IMR-90 (cell line): Measurements from ENCODE around the gene TGFBR1. TPM values are rescaled to one million over a fixed set of nuclear protein-coding genes. Genes with fewer than 3 reads are reported as not detected.

Experiments
- ATAC-seq: fragments of 200-7000 bp; cut with Tn5 transposase; 2 replicates; pipeline ENCODE4 v1.9.1; 2020; ENCODE audit warnings: low read depth, mild to moderate bottlenecking, moderate library complexity
- BruUV-seq: library from RNA; stranded (reverse); fragments of 400-500 nt; replicated peaks from 2 replicates; lab custom pipeline; 2021; lab: Mats Ljungman, UMichigan
- CTCF ChIA-PET: fragments of 300-600 bp; formaldehyde crosslinking; extraction: SDS; loops from one replicate; lab custom pipeline; 2021; ENCODE audit warnings: antibody characterized with exemption; lab: Yijun Ruan, JAX
- POLR2A ChIA-PET: fragments of 300-600 bp; sonication (Branson Sonifier 250); formaldehyde crosslinking; loops from one replicate; lab custom pipeline; 2022; ENCODE audit warnings: antibody characterized with exemption; ENCODE audit not compliant: unreplicated experiment; lab: Charles Lee
- DNase-seq: peaks from one replicate; pipeline ENCODE4 v3.0.0; 2013
- H2AFZ ChIP-seq: replicated peaks from 2 replicates; pipeline ENCODE3; 2013; ENCODE audit warnings: low read length, mild to moderate bottlenecking; ENCODE audit not compliant: poor library complexity
- H2AK5ac ChIP-seq: 2 replicates; pipeline ENCODE4 v1.6.1; 2013; ENCODE audit warnings: low read depth, low read length, inconsistent platforms
- H2AK9ac ChIP-seq: replicated peaks from 2 replicates; pipeline ENCODE3; 2013; ENCODE audit warnings: mild to moderate bottlenecking, low read depth, low read length, moderate library complexity; ENCODE audit not compliant: poor library complexity
- H2BK120ac ChIP-seq: 2 replicates; pipeline ENCODE4 v1.6.1; 2013; ENCODE audit warnings: low read depth, low read length, inconsistent platforms
- H2BK15ac ChIP-seq: 3 replicates; pipeline ENCODE4 v1.6.1; 2013; ENCODE audit warnings: low read depth, low read length, inconsistent platforms
- H2BK20ac ChIP-seq: 2 replicates; pipeline ENCODE4 v1.6.1; 2013; ENCODE audit warnings: low read depth, mild to moderate bottlenecking, inconsistent platforms, low read length, moderate library complexity
- H2BK5ac ChIP-seq: 2 replicates; pipeline ENCODE4 v1.6.1; 2013; ENCODE audit warnings: mild to moderate bottlenecking, low read depth, low read length, inconsistent platforms; ENCODE audit not compliant: poor library complexity, severe bottlenecking
- H3K14ac ChIP-seq: replicated peaks from 2 replicates; pipeline ENCODE4 v1.6.1; 2013; ENCODE audit warnings: low read depth, low read length, inconsistent platforms
- H3K18ac ChIP-seq: 2 replicates; pipeline ENCODE4 v1.6.1; 2013; ENCODE audit warnings: low read depth, low read length, control low read depth
- H3K23ac ChIP-seq: 2 replicates; pipeline ENCODE4 v1.6.1; 2013; ENCODE audit warnings: low read depth, low read length, inconsistent platforms
- H3K27ac ChIP-seq: 2 replicates; pipeline ENCODE4 v1.5.1; 2013; ENCODE audit warnings: mild to moderate bottlenecking, control low read depth, low read length; ENCODE audit not compliant: insufficient read depth
- H3K27me3 ChIP-seq: 2 replicates; pipeline ENCODE4 v1.6.1; 2013; ENCODE audit warnings: low read length; ENCODE audit not compliant: control insufficient read depth, insufficient read depth
- H3K36me3 ChIP-seq: 2 replicates; pipeline ENCODE4 v1.6.1; 2013; ENCODE audit warnings: low read length, mixed read lengths; ENCODE audit not compliant: control insufficient read depth, insufficient read depth
- H3K4ac ChIP-seq: 2 replicates; pipeline ENCODE4 v1.6.1; 2013; ENCODE audit warnings: low read depth, low read length, inconsistent platforms
- H3K4me1 ChIP-seq: 2 replicates; pipeline ENCODE4 v1.6.1; 2013; ENCODE audit warnings: low read length, mixed read lengths; ENCODE audit not compliant: control insufficient read depth, insufficient read depth
- H3K4me2 ChIP-seq: 2 replicates; pipeline ENCODE4 v1.6.1; 2013; ENCODE audit warnings: low read depth, mild to moderate bottlenecking, control low read depth, low read length, moderate library complexity
- H3K4me3 ChIP-seq: 2 replicates; pipeline ENCODE4 v1.5.1; 2013; ENCODE audit warnings: low read depth, mild to moderate bottlenecking, control low read depth, low read length, moderate library complexity; ENCODE audit not compliant: insufficient read depth
- H3K56ac ChIP-seq: 2 replicates; pipeline ENCODE4 v1.6.1; 2013; ENCODE audit warnings: low read length, inconsistent platforms; ENCODE audit not compliant: insufficient read depth; ENCODE audit errors: extremely low read depth
- H3K79me1 ChIP-seq, 2 experiments: 2 replicates each; pipeline ENCODE4 v1.6.1; 2013; ENCODE audit warnings: low read length in 2 of 2, inconsistent platforms in 1 of 2, low read depth in 1 of 2
- H3K9ac ChIP-seq: 2 replicates; pipeline ENCODE4 v1.6.1; 2013; ENCODE audit warnings: low read depth, low read length, control low read depth
- H3K9me1 ChIP-seq: 2 replicates; pipeline ENCODE4 v1.6.1; 2013; ENCODE audit warnings: low read length, inconsistent platforms; ENCODE audit not compliant: insufficient read depth
- H3K9me3 ChIP-seq: 2 replicates; pipeline ENCODE4 v1.6.1; 2013; ENCODE audit warnings: low read length; ENCODE audit not compliant: control insufficient read depth, insufficient read depth
- H4K20me1 ChIP-seq: 2 replicates; pipeline ENCODE4 v1.6.1; 2013; ENCODE audit warnings: low read length, inconsistent platforms; ENCODE audit not compliant: insufficient read depth
- H4K5ac ChIP-seq: 2 replicates; pipeline ENCODE4 v1.6.1; 2013; ENCODE audit warnings: mild to moderate bottlenecking, low read depth, low read length, control low read depth
- H4K8ac ChIP-seq, 2 experiments: 2 replicates each; pipeline ENCODE4 v1.6.1; 2013; ENCODE audit warnings: low read depth in 2 of 2, low read length in 2 of 2, control low read depth in 1 of 2, inconsistent platforms in 1 of 2
- H4K91ac ChIP-seq: 2 replicates; pipeline ENCODE4 v1.6.1; 2013; ENCODE audit warnings: low read depth, low read length, inconsistent platforms; ENCODE audit not compliant: insufficient read depth
- MAFK ChIP-seq: IDR thresholded peaks from 2 replicates; pipeline ENCODE4 v1.6.1; 2012; ENCODE audit warnings: low read depth, low read length, improper control_type of control experiment
- RCOR1 ChIP-seq: IDR thresholded peaks from 2 replicates; pipeline ENCODE4 v1.6.1; 2012; ENCODE audit warnings: mild to moderate bottlenecking, low read length, improper control_type of control experiment; ENCODE audit not compliant: insufficient replicate concordance
- SMC3 ChIP-seq: fragments of 150-350 bp; IDR thresholded peaks from 2 replicates; pipeline ENCODE4 v1.6.1; 2016; ENCODE audit warnings: low read depth, mild to moderate bottlenecking, antibody characterized with exemption, low read length, moderate library complexity
- WGBS, 2 experiments: methylation state at CpG; one replicate each; pipeline versions ENCODE4 v1.1.5 to v1.1.7; 2013; ENCODE audit warnings: missing lambda C conversion rate in 2 of 2; ENCODE audit not compliant: insufficient read length in 1 of 2; ENCODE audit errors: extremely low coverage in 2 of 2; 5-methylcytosine and 5-hydroxymethylcytosine counted together
- dilution Hi-C: fragments of 300-500 bp; cut with HindIII; formaldehyde crosslinking; loops from one replicate; pipeline ENCODE4 v1.14.3; 2018; ENCODE audit warnings: low sequenced_read_pairs; ENCODE audit not compliant: unreplicated experiment
- in situ Hi-C: fragments of 300-500 bp; cut with MboI; formaldehyde crosslinking; loops from 3 replicates; pipeline ENCODE4 v1.14.3; 2019; ENCODE audit warnings: low sequenced_read_pairs, inconsistent platforms, mixed read lengths
- intact Hi-C: fragments of 100-400 bp; cut with micrococcal nuclease; formaldehyde crosslinking; loops from 2 replicates; pipeline ENCODE4 v1.10.0; 2022
- polyA plus RNA-seq, 3 experiments: library from polyadenylated mRNA; depleted of rRNA; stranded (reverse); fragments of >200 nt; gene quantifications; 2 replicates each; pipeline ENCODE4 v1.2.3, GENCODE V29; 2012; ENCODE audit warnings: low replicate concordance in 1 of 3
- total RNA-seq: library from RNA; depleted of rRNA; stranded (reverse); fragments of >200 nt; gene quantifications from 2 replicates; pipeline ENCODE4 v1.2.3, GENCODE V29; 2012

TGFBR1 gene
- total and polyA plus RNA-seq, 2 of the 4 experiments (the other 2 are of a cell fraction), result 15.1 to 75.3 TPM

DNA sequence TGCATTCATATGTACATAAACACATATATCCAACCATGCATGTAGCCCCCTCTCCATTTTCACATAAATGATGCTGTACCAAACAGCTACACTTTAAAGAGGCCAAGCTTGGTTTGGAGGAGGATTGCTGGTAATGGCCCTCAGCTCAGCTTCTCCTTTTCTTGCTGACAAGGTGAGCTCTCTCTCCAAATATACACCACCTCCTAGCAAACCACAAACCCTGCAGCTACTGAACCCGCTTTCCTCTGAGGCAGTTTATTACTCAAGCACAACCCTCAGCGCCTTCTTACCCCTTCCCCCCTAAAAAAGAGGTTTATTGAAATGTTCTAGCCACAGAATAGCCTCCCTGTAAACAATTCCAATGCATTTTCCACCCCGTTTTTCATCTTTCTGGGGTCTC is 62.8 kb downstream of the TGFBR1 start:
- H3K79me1 ChIP-seq, result no peaks in the 10 kb centered on the region
- intact Hi-C loops, result loop anchor here (10.0 kb wide), 1 partner anchor 57 kb away; the partner anchor contains the start of genes ALG2 and SEC61B
- no peak overlapping the region for H2BK5ac ChIP-seq
- no peak overlapping the region for H2BK120ac ChIP-seq
- H3K4me1 ChIP-seq, result peaks cover 3% of the 10 kb centered on the region
- ChIA-PET CTCF (no interaction called here), POLR2A (no interaction called here)
- no peak overlapping the region for H3K27ac ChIP-seq
- H3K56ac ChIP-seq, result no peak overlapping the region
- H3K18ac ChIP-seq, result no peak overlapping the region
- dilution Hi-C loops, result no loop called here
- H3K4me2 ChIP-seq, result no peak overlapping the region
- no peak overlapping the region for H3K4me3 ChIP-seq
- no peak overlapping the region for H2AFZ ChIP-seq
- in situ Hi-C loops, result no loop called here
- H3K9me1 ChIP-seq, result no peaks in the 10 kb centered on the region
- H4K91ac ChIP-seq, result no peak overlapping the region
- H4K20me1 ChIP-seq, result no peaks in the 10 kb centered on the region
- no TSS peak for BruUV-seq
- H3K36me3 ChIP-seq, result no peaks in the 10 kb centered on the region
- H2BK20ac ChIP-seq, result no peak overlapping the region
- no peak overlapping the region for H4K5ac ChIP-seq
- H3K4ac ChIP-seq, result no peak overlapping the region
- H4K8ac ChIP-seq, result no peak overlapping the region
- WGBS, 2 experiments, result no CpG with 5 or more reads among the region's 3 CpGs
- H3K27me3 ChIP-seq, result peaks cover 26% of the 10 kb centered on the region
- no peak overlapping the region for H2BK15ac ChIP-seq
- no peak overlapping the region for H3K14ac ChIP-seq
- no peak overlapping the region for H3K9ac ChIP-seq
- H3K23ac ChIP-seq, result no peak overlapping the region
- DNase-seq (no peak), ATAC-seq (no peak)
- H3K9me3 ChIP-seq, result no peaks in the 10 kb centered on the region
- no peak overlapping the region for H2AK9ac ChIP-seq
- no peak overlapping the region for H2AK5ac ChIP-seq
- TF ChIP-seq MAFK, result no peak
- TF ChIP-seq RCOR1, result no peak
- TF ChIP-seq SMC3, result no peak
